GM19239 (cell line): ENCODE data around the gene SHE.

Experiments
- DNase-seq: peaks from one replicate; pipeline ENCODE4 v3.0.0; 2011; ENCODE audit warnings: low spot score; ENCODE audit not compliant: insufficient read length
- FAIRE-seq: peaks from 2 replicates; lab custom pipeline; 2011; peaks lifted over from hg19 to GRCh38; lab: Jason Lieb, UNC

Gene SHE

DNA sequence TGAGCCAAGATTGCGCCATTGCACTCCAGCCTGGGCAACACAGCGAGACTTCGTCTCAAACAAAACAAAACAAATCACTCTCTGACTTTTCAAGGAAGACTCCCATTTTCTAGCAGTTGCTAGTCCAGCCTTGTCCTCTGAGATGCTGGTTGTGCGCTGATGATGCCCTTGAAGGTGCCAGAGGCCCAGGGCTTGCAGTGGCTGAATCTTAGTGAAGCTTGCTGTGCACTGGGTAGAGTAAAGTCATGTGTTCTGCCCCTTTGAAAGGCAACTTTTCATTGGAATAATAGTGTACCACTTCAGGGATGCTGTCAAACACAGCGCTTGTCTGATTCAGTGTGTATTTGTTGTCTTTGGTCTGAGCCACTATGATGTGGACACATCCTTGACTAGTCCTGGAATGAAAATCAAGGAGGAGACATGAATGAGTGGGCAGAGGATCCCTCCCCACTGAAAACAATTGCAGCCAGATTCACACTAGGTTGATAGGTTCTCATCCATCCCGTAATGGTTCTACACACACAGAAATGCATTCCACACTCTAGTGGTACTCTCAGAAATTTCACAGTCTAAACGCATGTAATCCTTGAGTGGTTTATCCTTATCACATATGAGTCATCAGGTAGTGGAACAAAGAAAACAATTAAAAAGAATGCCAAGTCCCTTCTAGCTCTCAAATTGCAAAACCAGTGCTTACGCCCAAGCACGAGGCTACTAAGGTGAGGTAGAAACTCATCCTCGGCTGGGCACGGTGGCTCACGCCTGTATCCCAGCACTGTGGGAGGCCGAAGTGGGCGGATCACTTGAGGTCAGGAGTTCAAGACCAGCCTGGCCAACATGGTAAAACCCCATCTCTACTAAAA, 18.0 kb downstream of the SHE start:
- FAIRE-seq (no peak), DNase-seq (no peak)

- FAIRE-seq (no peak), DNase-seq (no peak)
Measured at GRCh38 chr1:154481053-154481452, 21.2 kb downstream of the SHE start.

GRCh38 chr1:154479764-154480421, 22.3 kb downstream of the SHE start:
- peak; percentile 71 for DNase-seq

GRCh38 chr1:154478639-154479038, 23.6 kb downstream of the SHE start:
- DNase-seq, result no peak
- FAIRE-seq, result no peak

More at GRCh38 chr1:154479764-154480421, 22.3 kb downstream of the SHE start:
- FAIRE-seq, result peak; percentile 78

GRCh38 chr1:154478013-154478412, 24.2 kb downstream of the SHE start:
- FAIRE-seq, result no peak

DNA sequence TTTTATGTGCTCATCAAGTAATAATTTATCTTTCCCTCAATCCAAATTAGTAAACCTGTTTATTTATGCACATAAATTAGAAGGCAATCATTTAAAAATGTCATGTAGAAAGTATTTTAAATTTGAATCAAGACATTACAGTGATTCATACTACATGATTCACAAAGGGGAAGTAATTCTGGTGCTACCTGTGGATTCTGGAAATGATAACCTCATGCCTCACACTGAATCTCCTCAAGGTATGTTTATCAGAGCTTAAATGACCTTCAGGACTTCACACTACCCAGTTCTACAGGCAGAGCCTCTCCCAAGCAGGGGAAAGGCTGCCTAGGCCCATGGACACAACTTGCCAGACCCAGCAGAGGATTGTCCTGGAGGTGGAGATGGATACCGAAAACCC, 25.4 kb downstream of the SHE start:
- FAIRE-seq (no peak), DNase-seq (no peak)

More at GRCh38 chr1:154478013-154478412, 24.2 kb downstream of the SHE start:
- DNase-seq, result no peak

GRCh38 chr1:154474802-154475201, 27.4 kb downstream of the SHE start:
- FAIRE-seq (no peak), DNase-seq (no peak)

DNA sequence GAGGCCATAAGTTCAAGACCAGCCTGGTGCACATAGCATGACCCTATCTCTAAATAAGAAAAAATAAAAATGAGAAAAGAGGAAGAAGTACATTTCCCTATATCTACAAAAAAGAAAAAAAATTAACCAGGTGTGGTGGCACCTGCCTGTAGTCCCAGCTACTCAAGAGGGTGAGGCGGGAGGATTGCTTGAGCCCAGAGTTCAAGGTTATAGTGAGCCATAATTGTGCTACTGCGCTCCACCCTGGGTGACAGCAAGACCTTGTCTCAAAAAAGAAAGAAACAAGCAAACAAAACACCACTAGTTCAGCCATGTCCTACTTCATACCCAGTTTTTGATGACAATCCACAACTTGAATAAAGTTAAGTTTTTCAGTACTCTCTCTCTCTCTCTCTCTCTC, 30.9 kb downstream of the SHE start:
- no peak for DNase-seq
- FAIRE-seq, result no peak

DNA sequence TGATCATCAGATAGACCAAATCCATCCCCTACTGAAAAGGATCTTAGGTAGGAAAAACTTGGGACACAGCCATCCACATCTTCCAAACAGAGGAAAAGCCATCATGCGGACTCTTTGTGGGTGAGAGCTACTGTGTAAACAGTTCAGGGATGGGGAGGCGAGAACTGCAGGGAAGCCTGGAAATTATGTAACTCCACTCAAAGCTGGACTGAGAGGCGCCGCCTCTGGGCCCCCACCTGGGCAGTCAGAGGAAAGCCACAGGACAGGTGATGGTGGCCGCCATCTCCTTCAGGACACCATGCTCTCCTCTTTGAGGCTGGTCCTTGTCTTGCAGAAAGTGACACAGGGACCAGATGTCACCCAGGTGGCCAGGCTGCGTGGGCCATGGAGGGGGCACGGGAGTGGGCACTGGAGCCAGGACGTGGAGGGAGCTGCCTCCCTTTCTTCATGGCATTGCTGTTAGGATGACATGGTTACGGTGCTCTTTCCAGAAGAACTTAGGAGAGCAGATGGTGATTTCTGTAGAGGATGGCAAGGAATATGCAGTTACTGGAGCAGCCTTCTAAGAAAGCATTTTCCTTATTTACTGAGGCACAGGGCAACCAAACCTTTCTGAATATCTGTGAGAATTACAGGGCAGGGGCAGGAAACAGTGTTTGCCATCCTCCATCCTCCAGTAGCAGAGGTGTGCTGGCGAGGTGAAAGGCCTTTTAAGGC, 32.2 kb downstream of the SHE start:
- no peak for FAIRE-seq

DNA sequence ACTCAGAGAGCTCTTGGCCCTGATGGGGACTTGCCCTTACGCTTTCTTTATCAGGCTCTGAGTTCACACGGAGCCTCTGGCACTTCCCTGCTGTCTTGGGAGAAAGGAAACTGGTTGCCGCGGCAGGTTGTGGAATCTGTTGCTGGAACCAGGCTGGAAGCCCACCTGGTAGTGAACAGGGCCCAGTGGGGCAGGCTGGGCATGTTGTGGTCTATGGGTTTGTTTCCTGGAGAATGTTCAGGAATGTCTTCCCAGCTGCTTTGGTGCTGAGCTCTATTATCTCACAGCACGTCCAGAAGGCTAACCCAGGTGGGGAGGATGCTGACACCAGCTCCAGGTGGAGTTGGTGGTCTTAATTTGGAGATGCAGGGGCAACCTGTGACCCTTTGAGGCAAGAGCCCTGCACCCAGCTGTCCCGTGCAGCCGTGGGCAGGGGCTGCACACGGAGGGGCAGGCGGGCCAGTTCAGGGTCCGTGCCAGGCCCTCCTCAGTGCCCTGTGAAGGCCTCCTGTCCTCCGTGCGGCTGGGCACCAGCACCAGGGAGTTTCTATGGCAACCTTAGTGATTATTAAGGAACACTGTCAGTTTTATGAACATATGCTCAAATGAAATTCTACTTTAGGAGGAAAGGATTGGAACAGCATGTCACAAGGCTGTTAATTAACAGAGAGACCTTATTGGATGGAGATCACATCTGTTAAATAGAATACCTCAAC, 33.5 kb downstream of the SHE start:
- DNase-seq, result no peak
- no peak for FAIRE-seq

More for the DNA sequence above, 32.2 kb downstream of the SHE start:
- DNase-seq, result no peak

DNA sequence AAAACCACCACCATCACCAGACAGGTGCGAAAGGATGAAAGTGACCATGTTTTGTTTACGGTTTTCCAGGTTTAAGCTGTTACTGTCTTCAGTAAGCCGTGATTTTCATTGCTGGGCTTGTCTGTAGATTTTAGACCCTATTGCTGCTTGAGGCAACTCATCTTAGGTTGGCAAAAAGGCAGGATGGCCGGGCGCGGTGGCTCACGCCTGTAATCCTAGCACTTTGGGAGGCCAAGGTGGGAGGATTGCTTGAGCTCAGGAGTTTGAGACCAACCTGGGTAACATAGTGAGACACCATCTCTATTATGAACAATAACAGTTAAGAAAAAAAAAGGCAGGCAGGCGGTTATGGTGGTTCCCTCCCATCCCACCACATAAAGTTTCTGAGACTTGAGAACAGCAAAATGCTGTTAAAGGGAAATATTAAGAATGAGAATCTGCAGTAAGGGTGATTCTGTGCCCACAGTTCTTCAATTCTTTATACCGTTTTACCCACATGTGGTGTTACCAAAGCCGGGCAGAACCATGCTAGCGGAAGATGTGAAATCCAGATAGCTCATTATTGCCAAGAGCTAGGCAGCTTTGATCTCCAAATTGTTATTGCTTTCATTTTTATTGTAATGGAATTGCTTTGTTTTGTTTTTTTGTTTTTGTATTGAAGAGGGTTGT, 34.6 kb downstream of the SHE start:
- FAIRE-seq, result no peak
- no peak for DNase-seq

GRCh38 chr1:154466921-154467417, 35.2 kb downstream of the SHE start:
- FAIRE-seq (peak; percentile 37), DNase-seq (no peak)

- FAIRE-seq, result no peak
- no peak for DNase-seq
Measured at GRCh38 chr1:154466206-154466605, 36.0 kb downstream of the SHE start.

GRCh38 chr1:154465621-154466195, 36.5 kb downstream of the SHE start:
- FAIRE-seq (no peak), DNase-seq (no peak)

GRCh38 chr1:154463512-154463990, 38.7 kb downstream of the SHE start:
- FAIRE-seq (no peak), DNase-seq (no peak)

DNA sequence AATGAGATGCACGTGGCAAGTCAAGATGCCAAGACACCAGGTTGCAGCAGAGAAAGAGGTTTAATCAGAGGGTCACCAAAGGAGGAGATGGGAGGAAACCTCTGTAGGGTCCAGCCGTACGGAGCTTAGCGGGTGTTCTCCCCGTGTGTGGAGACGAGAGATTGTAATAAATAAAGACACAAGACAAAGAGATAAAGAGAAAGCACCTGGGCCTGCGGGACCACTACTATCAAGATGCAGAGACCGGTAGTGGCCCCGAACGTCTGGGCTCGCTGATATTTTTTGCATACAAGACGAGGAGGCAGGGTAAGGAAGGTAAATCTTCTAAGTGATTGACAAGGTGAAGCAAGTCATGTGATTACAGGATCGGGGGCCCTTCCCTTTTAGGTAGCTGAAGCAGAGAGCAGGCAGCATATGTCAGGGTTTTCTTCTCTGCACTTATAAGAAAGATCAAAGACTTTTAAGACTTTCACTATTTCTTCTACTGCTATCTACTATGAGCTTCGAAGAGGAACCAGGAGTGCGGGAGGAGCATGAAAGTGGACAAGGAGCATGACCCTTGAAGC, 41.4 kb downstream of the SHE start:
- FAIRE-seq (no peak), DNase-seq (no peak)

GRCh38 chr1:154459080-154459479, 43.1 kb downstream of the SHE start:
- DNase-seq, result no peak

DNA sequence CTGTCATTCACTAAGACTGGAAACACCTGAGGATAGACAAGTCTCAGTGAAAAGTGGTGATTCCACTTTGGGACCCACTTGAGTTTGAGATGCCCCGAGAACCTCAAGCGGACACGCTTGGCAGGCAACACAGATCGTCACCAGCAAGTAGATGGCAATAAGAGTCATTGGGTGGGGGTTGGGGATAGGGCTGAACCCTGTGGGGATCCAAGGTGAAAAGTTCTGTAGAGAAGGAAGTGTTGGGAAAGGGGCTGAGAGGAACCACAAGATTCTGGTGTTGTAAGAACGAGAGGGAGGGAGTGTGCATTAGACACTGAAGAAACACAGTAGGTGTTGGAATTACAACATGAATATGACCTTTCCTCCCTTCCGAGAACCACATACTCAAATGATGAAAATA, 45.6 kb downstream of the SHE start:
- DNase-seq (no peak), FAIRE-seq (no peak)

More at GRCh38 chr1:154459080-154459479, 43.1 kb downstream of the SHE start:
- FAIRE-seq, result no peak
